CD14-positive monocyte (primary cell): ENCODE measurements around the gene MED12L. TPM values are rescaled to one million over a fixed set of nuclear protein-coding genes. Genes with fewer than 3 reads are reported as not detected.

ENCODE experiments used
- DNase-seq, 3 donors: peaks; one replicate each; pipeline ENCODE4 v3.0.0-alpha.2; 2011 to 2022
- H2AFZ ChIP-seq: 2 replicates; pipeline ENCODE4 v1.6.0; 2012; ENCODE audit warnings: mild to moderate bottlenecking, low read depth, low read length, inconsistent platforms; ENCODE audit not compliant: insufficient read depth, poor library complexity, severe bottlenecking
- H3K27ac ChIP-seq, 2 donors: 1 replicate in 1 of 2; 2 replicates in 1 of 2; pipeline ENCODE4 v1.5.1; 2012 to 2013; ENCODE audit warnings: low read length in 2 of 2, control low read depth in 1 of 2, inconsistent platforms in 1 of 2, low read depth in 1 of 2, mild to moderate bottlenecking in 1 of 2
- H3K27me3 ChIP-seq, 2 donors: one replicate each; pipeline versions ENCODE4 v1.6.0 to v1.6.1; 2011 to 2013; ENCODE audit warnings: low read length in 2 of 2; ENCODE audit not compliant: control insufficient read depth in 2 of 2, insufficient read depth in 2 of 2
- H3K36me3 ChIP-seq, 2 donors: replicated peaks in 1 of 2; 1 replicate in 1 of 2; 2 replicates in 1 of 2; pipeline versions ENCODE4 v1.5.1 to v1.6.1; 2012 to 2013; ENCODE audit warnings: low read length in 2 of 2, control low read depth in 1 of 2, inconsistent platforms in 1 of 2, mild to moderate bottlenecking in 1 of 2; ENCODE audit not compliant: insufficient read depth in 2 of 2, control insufficient read depth in 1 of 2
- H3K4me1 ChIP-seq, 2 donors: 1 replicate in 1 of 2; 2 replicates in 1 of 2; pipeline versions ENCODE4 v1.5.1 to v1.6.1; 2012 to 2013; ENCODE audit warnings: low read length in 2 of 2, control low read depth in 1 of 2, inconsistent platforms in 1 of 2, mild to moderate bottlenecking in 1 of 2, moderate library complexity in 1 of 2; ENCODE audit not compliant: insufficient read depth in 2 of 2, control insufficient read depth in 1 of 2
- H3K4me2 ChIP-seq: replicated peaks from 2 replicates; pipeline ENCODE3; 2012; ENCODE audit warnings: low read length, moderate library complexity, mild to moderate bottlenecking; ENCODE audit not compliant: poor library complexity, severe bottlenecking; ENCODE audit errors: extremely low read depth
- H3K4me3 ChIP-seq, 3 experiments: fragments of 200-600 bp in 1 of 3; sonication (generic) in 1 of 3; replicated peaks in 1 of 3; 1 replicate in 2 of 3; 2 replicates in 1 of 3; pipeline ENCODE4 v1.5.1; 2011 to 2013; ENCODE audit warnings: low read length in 3 of 3, mild to moderate bottlenecking in 3 of 3, control low read depth in 2 of 3, low read depth in 2 of 3, inconsistent platforms in 1 of 3, moderate library complexity in 1 of 3
- H3K79me2 ChIP-seq: 2 replicates; pipeline ENCODE4 v1.6.0; 2012; ENCODE audit warnings: mild to moderate bottlenecking, control low read depth, inconsistent platforms, low read length, moderate library complexity; ENCODE audit not compliant: insufficient read depth
- H3K9ac ChIP-seq: 2 replicates; pipeline ENCODE4 v1.6.0; 2017; ENCODE audit warnings: low read length, mild to moderate bottlenecking; ENCODE audit not compliant: insufficient read depth, poor library complexity, severe bottlenecking
- H3K9me3 ChIP-seq, 2 donors: replicated peaks in 1 of 2; 1 replicate in 1 of 2; 2 replicates in 1 of 2; pipeline versions ENCODE4 v1.5.1 to v1.6.1; 2012 to 2013; ENCODE audit warnings: low read length in 2 of 2, control low read depth in 1 of 2; ENCODE audit not compliant: control insufficient read depth in 1 of 2, insufficient read depth in 1 of 2
- H4K20me1 ChIP-seq: 2 replicates; pipeline ENCODE4 v1.6.0; 2012; ENCODE audit warnings: mild to moderate bottlenecking, low read length, control low read depth, moderate library complexity; ENCODE audit not compliant: insufficient read depth
- H3K27ac Mint-ChIP-seq, 7 donors: one replicate each; pipeline ENCODE4 v1.8.0; 2020; ENCODE audit warnings: mild to moderate bottlenecking in 7 of 7, mixed read lengths in 7 of 7, moderate library complexity in 6 of 7, inconsistent platforms in 2 of 7
- H3K27me3 Mint-ChIP-seq, 3 donors: one replicate each; pipeline ENCODE4 v1.8.0; 2021 to 2022; ENCODE audit warnings: low read depth in 3 of 3, mild to moderate bottlenecking in 3 of 3, mixed read lengths in 3 of 3, moderate library complexity in 3 of 3, inconsistent platforms in 1 of 3
- H3K36me3 Mint-ChIP-seq, 2 donors: one replicate each; pipeline ENCODE4 v1.8.0; 2020; ENCODE audit warnings: mixed read lengths in 2 of 2, inconsistent platforms in 1 of 2, mild to moderate bottlenecking in 1 of 2
- H3K4me1 Mint-ChIP-seq: one replicate; pipeline ENCODE4 v1.8.0; 2020; ENCODE audit warnings: mild to moderate bottlenecking, mixed read lengths
- H3K4me3 Mint-ChIP-seq, 2 donors: one replicate each; pipeline ENCODE4 v1.8.0; 2020; ENCODE audit warnings: mild to moderate bottlenecking in 2 of 2, mixed read lengths in 2 of 2, moderate library complexity in 1 of 2
- H3K9me3 Mint-ChIP-seq, 7 donors: one replicate each; pipeline ENCODE4 v1.8.0; 2020 to 2022; ENCODE audit warnings: mixed read lengths in 7 of 7, mild to moderate bottlenecking in 6 of 7, moderate library complexity in 6 of 7, inconsistent platforms in 2 of 7
- WGBS: methylation state at CpG from one replicate; pipeline ENCODE4 v1.1.5; 2013; ENCODE audit warnings: missing lambda C conversion rate; ENCODE audit not compliant: insufficient coverage; 5-methylcytosine and 5-hydroxymethylcytosine counted together
- intact Hi-C, 2 donors: fragments of 100-400 bp; cut with micrococcal nuclease; formaldehyde crosslinking; loops; one replicate each; pipeline versions ENCODE4 v1.15.0 to v1.15.1; 2023
- polyA plus RNA-seq, 3 donors: library from polyadenylated mRNA; depleted of rRNA in 1 of 3; unstranded in 2 of 3; stranded (reverse) in 1 of 3; fragments of 300-500 nt in 2 of 3; fragments of >200 nt in 1 of 3; fragmentation: Illumina TruSeq in 2 of 3; gene quantifications; 1 replicate in 2 of 3; 2 replicates in 1 of 3; pipeline ENCODE4 v1.2.3, GENCODE V29; 2012 to 2021
- TF ChIP-seq, protein P1 (sequence below): fragments of 200-600 bp; IDR thresholded peaks from one replicate; pipeline ENCODE4 v1.8.0; 2022; ENCODE audit warnings: antibody characterized with exemption, mild to moderate bottlenecking

MED12L gene
- polyA plus RNA-seq, 3 donors = 0.12 to 0.29 TPM; not detected in 1

DNA sequence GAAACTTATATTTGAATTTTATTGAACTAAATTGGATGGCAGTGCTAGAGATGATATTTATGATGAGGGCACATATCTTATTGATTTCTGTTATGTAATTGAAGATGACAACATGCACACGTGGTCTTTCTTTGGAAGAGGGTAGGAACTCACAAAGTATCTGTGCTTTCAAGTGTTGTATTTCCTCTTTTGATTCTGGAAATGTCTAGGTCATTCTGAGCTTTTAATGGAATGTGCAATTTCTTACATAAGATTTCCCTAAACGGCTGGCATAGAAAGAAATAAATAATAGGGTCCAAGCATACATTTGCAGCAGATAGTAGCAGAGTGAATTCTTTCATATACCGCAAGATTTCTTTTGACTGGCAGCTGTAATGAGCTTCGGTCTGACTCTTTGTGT is 127.7 kb downstream of the MED12L start:
- Mint-ChIP-seq H3K27me3 (no peaks in the 10 kb centered on the region), H3K36me3 (no peaks in the 10 kb centered on the region), H3K27ac (no peak overlapping the region), H3K4me3 (no peak overlapping the region), H3K4me1 (peaks cover 21% of the 10 kb centered on the region), H3K9me3 (no peaks in the 10 kb centered on the region)
- no peak overlapping the region for H3K27ac ChIP-seq
- no peaks in the 10 kb centered on the region for H3K27me3 ChIP-seq
- no peak overlapping the region for H3K9ac ChIP-seq
- no peaks in the 10 kb centered on the region for H3K9me3 ChIP-seq
- no peak overlapping the region for H3K4me3 ChIP-seq
- no peaks in the 10 kb centered on the region for H3K79me2 ChIP-seq
- H4K20me1 ChIP-seq = no peaks in the 10 kb centered on the region
- TF ChIP-seq, protein P1, sequence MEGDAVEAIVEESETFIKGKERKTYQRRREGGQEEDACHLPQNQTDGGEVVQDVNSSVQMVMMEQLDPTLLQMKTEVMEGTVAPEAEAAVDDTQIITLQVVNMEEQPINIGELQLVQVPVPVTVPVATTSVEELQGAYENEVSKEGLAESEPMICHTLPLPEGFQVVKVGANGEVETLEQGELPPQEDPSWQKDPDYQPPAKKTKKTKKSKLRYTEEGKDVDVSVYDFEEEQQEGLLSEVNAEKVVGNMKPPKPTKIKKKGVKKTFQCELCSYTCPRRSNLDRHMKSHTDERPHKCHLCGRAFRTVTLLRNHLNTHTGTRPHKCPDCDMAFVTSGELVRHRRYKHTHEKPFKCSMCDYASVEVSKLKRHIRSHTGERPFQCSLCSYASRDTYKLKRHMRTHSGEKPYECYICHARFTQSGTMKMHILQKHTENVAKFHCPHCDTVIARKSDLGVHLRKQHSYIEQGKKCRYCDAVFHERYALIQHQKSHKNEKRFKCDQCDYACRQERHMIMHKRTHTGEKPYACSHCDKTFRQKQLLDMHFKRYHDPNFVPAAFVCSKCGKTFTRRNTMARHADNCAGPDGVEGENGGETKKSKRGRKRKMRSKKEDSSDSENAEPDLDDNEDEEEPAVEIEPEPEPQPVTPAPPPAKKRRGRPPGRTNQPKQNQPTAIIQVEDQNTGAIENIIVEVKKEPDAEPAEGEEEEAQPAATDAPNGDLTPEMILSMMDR = no peak
- WGBS = 0% methylated on average over 1 of the region's 4 CpGs
- no peak overlapping the region for H3K4me2 ChIP-seq
- no peaks in the 10 kb centered on the region for H3K36me3 ChIP-seq
- intact Hi-C loops = no loop called here
- no peak for DNase-seq
- H2AFZ ChIP-seq = no peak overlapping the region
- H3K4me1 ChIP-seq = peaks cover 9 to 11% of the 10 kb centered on the region in 2 donors

DNA sequence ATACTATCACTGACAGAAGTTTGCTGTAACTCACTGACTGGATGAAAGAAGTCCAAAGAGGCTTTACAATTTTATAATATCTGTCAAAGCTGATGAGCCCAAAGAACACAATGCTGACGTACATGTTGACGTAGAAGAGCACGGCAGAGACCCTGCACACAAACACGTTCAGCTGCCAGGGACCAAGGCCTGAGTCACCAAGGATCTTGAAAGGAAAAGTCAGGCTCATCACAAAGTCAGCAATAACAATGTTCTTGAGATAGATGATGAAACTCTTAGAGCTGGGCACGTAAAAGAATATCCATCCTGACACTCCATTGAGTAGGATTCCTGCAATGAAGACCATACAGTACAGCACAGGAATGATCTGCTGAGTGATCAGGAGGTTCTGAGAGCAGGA is 128.4 kb downstream of the MED12L start:
- no peak overlapping the region for H3K4me3 Mint-ChIP-seq
- H3K4me1 Mint-ChIP-seq = peaks cover 21% of the 10 kb centered on the region
- DNase-seq = no peak
- TF ChIP-seq, protein P1 = no peak
- H3K27ac ChIP-seq = no peak overlapping the region
- no peaks in the 10 kb centered on the region for H3K27me3 Mint-ChIP-seq
- H4K20me1 ChIP-seq = no peaks in the 10 kb centered on the region
- H2AFZ ChIP-seq = no peak overlapping the region
- peak overlapping the region in 1 of 7 donors; percentile 20 for H3K27ac Mint-ChIP-seq
- 100% methylated on average over 4 of the region's 5 CpGs for WGBS
- no peaks in the 10 kb centered on the region for H3K36me3 Mint-ChIP-seq
- no peaks in the 10 kb centered on the region for H3K36me3 ChIP-seq
- no peaks in the 10 kb centered on the region for H3K79me2 ChIP-seq
- intact Hi-C loops = no loop called here
- no peaks in the 10 kb centered on the region for H3K27me3 ChIP-seq
- H3K4me1 ChIP-seq = peaks cover 9 to 11% of the 10 kb centered on the region in 2 donors
- H3K4me3 ChIP-seq = no peak overlapping the region
- H3K9me3 Mint-ChIP-seq = no peaks in the 10 kb centered on the region
- H3K9me3 ChIP-seq = no peaks in the 10 kb centered on the region
- no peak overlapping the region for H3K4me2 ChIP-seq
- H3K9ac ChIP-seq = no peak overlapping the region
